ENCODE measurements around the gene CADM4.
"Not testable (repeated sequence)": the region's sequence is repeated elsewhere in the genome, so short reads cannot be mapped to it uniquely, and the experiment has no call there.

The CADM4 gene

GRCh38 chr19:43618921-43619261 is 20.8 kb downstream of the CADM4 start:
- Mint-ChIP-seq H3K9me3 (no peaks in the 10 kb centered on the region), H3K27me3 (no peaks in the 10 kb centered on the region), H3K36me3 (no peaks in the 10 kb centered on the region), H3K4me3 (peak overlapping the region; percentile 94), H3K27ac (peak overlapping the region; percentile 98), H3K4me1 (peaks cover 32% of the 10 kb centered on the region)
- CTCF ChIA-PET = no interaction called here
- DNase-seq = peak; percentile 65

GRCh38 chr19:43616954-43617353 is 22.7 kb downstream of the CADM4 start:
- Mint-ChIP-seq H3K4me3 (no peak overlapping the region), H3K27ac (no peak overlapping the region), H3K9me3 (no peaks in the 10 kb centered on the region), H3K36me3 (peaks cover 14% of the 10 kb centered on the region), H3K4me1 (peaks cover 27% of the 10 kb centered on the region), H3K27me3 (no peaks in the 10 kb centered on the region)
- CTCF ChIA-PET = interaction anchor here (0.6 kb wide), 1 partner anchor 28 kb away, joined by 3 read pairs; no protein-coding TSS in a partner anchor
- no peak for DNase-seq

GRCh38 chr19:43616306-43616705 is 23.3 kb downstream of the CADM4 start:
- no peak overlapping the region for H3K27ac Mint-ChIP-seq
- H3K4me3 Mint-ChIP-seq = no peak overlapping the region
- peaks cover 23% of the 10 kb centered on the region for H3K4me1 Mint-ChIP-seq
- H3K27me3 Mint-ChIP-seq = no peaks in the 10 kb centered on the region
- DNase-seq = no peak
- CTCF ChIA-PET = interaction anchor here (0.5 kb wide), 1 partner anchor 96 kb away, joined by 4 read pairs; no protein-coding TSS in a partner anchor
- no peaks in the 10 kb centered on the region for H3K9me3 Mint-ChIP-seq
- H3K36me3 Mint-ChIP-seq = peaks cover 17% of the 10 kb centered on the region

- no peak for DNase-seq
- CTCF ChIA-PET = no interaction called here
- H3K9me3 Mint-ChIP-seq = no peaks in the 10 kb centered on the region
- no peaks in the 10 kb centered on the region for H3K27me3 Mint-ChIP-seq
- no peak overlapping the region for H3K27ac Mint-ChIP-seq
- peaks cover 20% of the 10 kb centered on the region for H3K36me3 Mint-ChIP-seq
- H3K4me3 Mint-ChIP-seq = no peak overlapping the region
- peaks cover 2% of the 10 kb centered on the region for H3K4me1 Mint-ChIP-seq
These were observed 27.3 kb downstream of the CADM4 start for GRCh38 chr19:43612374-43612773.

- Mint-ChIP-seq H3K4me3 (no peak within 1 kb of the TSS), H3K9me3 (no peaks in the 10 kb centered on the region), H3K27ac (no peak within 1 kb of the TSS), H3K4me1 (peaks cover 2% of the 10 kb centered on the region), H3K27me3 (no peaks in the 10 kb centered on the region), H3K36me3 (peaks cover 20% of the 10 kb centered on the region)
- DNase-seq = no peak
- CTCF ChIA-PET = no interaction called here
These were observed 27.9 kb downstream of the CADM4 start, which contains the start of gene SRRM5 for GRCh38 chr19:43611788-43612187. Gene SRRM5 (plus strand): TSS chr19:43612088. CDS start chr19:43612122, 34 bp downstream.

GRCh38 chr19:43610493-43610892 is 29.2 kb downstream of the CADM4 start:
- Mint-ChIP-seq H3K27me3 (no peaks in the 10 kb centered on the region), H3K27ac (no peak overlapping the region), H3K4me1 (peaks cover 2% of the 10 kb centered on the region), H3K4me3 (no peak overlapping the region), H3K9me3 (no peaks in the 10 kb centered on the region), H3K36me3 (peaks cover 20% of the 10 kb centered on the region)
- CTCF ChIA-PET = no interaction called here
- no peak for DNase-seq

- Mint-ChIP-seq H3K4me3 (no peak overlapping the region), H3K9me3 (no peaks in the 10 kb centered on the region), H3K27ac (no peak overlapping the region), H3K4me1 (peaks cover 2% of the 10 kb centered on the region), H3K36me3 (peaks cover 20% of the 10 kb centered on the region), H3K27me3 (no peaks in the 10 kb centered on the region)
- CTCF ChIA-PET = no interaction called here
- no peak for DNase-seq
These were observed 29.8 kb downstream of the CADM4 start for GRCh38 chr19:43609872-43610271.

- Mint-ChIP-seq H3K36me3 (peaks cover 8% of the 10 kb centered on the region), H3K27me3 (no peaks in the 10 kb centered on the region), H3K27ac (no peak overlapping the region), H3K4me3 (no peak overlapping the region), H3K9me3 (no peaks in the 10 kb centered on the region), H3K4me1 (peaks cover 2% of the 10 kb centered on the region)
- no peak for DNase-seq
- CTCF ChIA-PET = interaction anchor here (1.4 kb wide), 1 partner anchor 10 kb away, joined by 3 read pairs; no protein-coding TSS in a partner anchor
These were observed 32.1 kb downstream of the CADM4 start for GRCh38 chr19:43607238-43608205.

- peaks cover 2% of the 10 kb centered on the region for H3K4me1 Mint-ChIP-seq
- CTCF ChIA-PET = interaction anchor here (0.9 to 1.4 kb wide), 2 partner anchors 9 to 12 kb away, joined by 3 read pairs; no protein-coding TSS in a partner anchor
- H3K36me3 Mint-ChIP-seq = peaks cover 5% of the 10 kb centered on the region
- no peaks in the 10 kb centered on the region for H3K9me3 Mint-ChIP-seq
- DNase-seq = no peak
- no peaks in the 10 kb centered on the region for H3K27me3 Mint-ChIP-seq
- H3K4me3 Mint-ChIP-seq = no peak overlapping the region
- H3K27ac Mint-ChIP-seq = no peak overlapping the region
These were observed 33.0 kb downstream of the CADM4 start for GRCh38 chr19:43606569-43607229.

GRCh38 chr19:43605875-43606568 is 33.6 kb downstream of the CADM4 start:
- Mint-ChIP-seq H3K27me3 (no peaks in the 10 kb centered on the region), H3K27ac (no peak overlapping the region), H3K4me1 (peaks cover 2% of the 10 kb centered on the region), H3K4me3 (no peak overlapping the region), H3K9me3 (no peaks in the 10 kb centered on the region), H3K36me3 (peaks cover 9% of the 10 kb centered on the region)
- CTCF ChIA-PET = interaction anchor here (0.9 to 1.4 kb wide), 2 partner anchors 8 to 11 kb away, joined by 3 read pairs; no protein-coding TSS in a partner anchor
- DNase-seq = no peak

GRCh38 chr19:43600326-43600725 is 39.3 kb downstream of the CADM4 start:
- DNase-seq, H3K4me3 Mint-ChIP-seq, H3K9me3 Mint-ChIP-seq, H3K27ac Mint-ChIP-seq, H3K27me3 Mint-ChIP-seq, CTCF ChIA-PET: not testable (repeated sequence)
- peaks cover 24% of the 10 kb centered on the region for H3K36me3 Mint-ChIP-seq
- peaks cover 30% of the 10 kb centered on the region for H3K4me1 Mint-ChIP-seq

- H3K36me3 Mint-ChIP-seq = peaks cover 24% of the 10 kb centered on the region
- CTCF ChIA-PET = no interaction called here
- H3K4me1 Mint-ChIP-seq = peaks cover 32% of the 10 kb centered on the region
- H3K27ac Mint-ChIP-seq = no peak overlapping the region
- H3K27me3 Mint-ChIP-seq = peaks cover 5% of the 10 kb centered on the region
- H3K9me3 Mint-ChIP-seq = no peaks in the 10 kb centered on the region
- DNase-seq = no peak
- no peak overlapping the region for H3K4me3 Mint-ChIP-seq
These were observed 39.9 kb downstream of the CADM4 start for GRCh38 chr19:43599635-43600295.

- Mint-ChIP-seq H3K4me1 (peaks cover 39% of the 10 kb centered on the region), H3K36me3 (peaks cover 27% of the 10 kb centered on the region), H3K4me3 (peak overlapping the region; percentile 90), H3K27ac (peak overlapping the region; percentile 68), H3K9me3 (no peaks in the 10 kb centered on the region), H3K27me3 (peaks cover 5% of the 10 kb centered on the region)
- CTCF ChIA-PET = no interaction called here
- DNase-seq = no peak
These were observed 41.0 kb downstream of the CADM4 start for GRCh38 chr19:43598445-43599240.
